HEK293T (cell line): ENCODE data around the gene SP6.
A peak's percentile ranks its signal among the peaks of the same experiment; 100 is the strongest.

Experiments
- CTCF ChIA-PET: fragments of 350-600 bp; formaldehyde crosslinking; extraction: SDS; loops from one replicate; lab custom pipeline; 2021; ENCODE audit warnings: antibody characterized with exemption, inconsistent platforms; lab: Yijun Ruan, JAX
- POLR2A ChIA-PET: fragments of 350-600 bp; formaldehyde crosslinking; extraction: SDS; loops from one replicate; lab custom pipeline; 2020; ENCODE audit warnings: antibody characterized with exemption, inconsistent platforms; lab: Yijun Ruan, JAX
- DNase-seq: peaks from one replicate; pipeline ENCODE4 v3.0.0; 2012; ENCODE audit warnings: mixed read lengths; ENCODE audit errors: extremely low spot score
- ARNT ChIP-seq: fragments of 450-650 bp; IDR thresholded peaks from 2 replicates; pipeline ENCODE4 v1.6.1; 2017; ENCODE audit warnings: mild to moderate bottlenecking
- BHLHE40 ChIP-seq: fragments of 450-650 bp; IDR thresholded peaks from 2 replicates; pipeline ENCODE4 v1.6.1; 2016; ENCODE audit warnings: mild to moderate bottlenecking, moderate library complexity, borderline replicate concordance
- CTBP1 ChIP-seq: fragments of 450-650 bp; IDR thresholded peaks from 2 replicates; pipeline ENCODE4 v1.6.1; 2016; ENCODE audit warnings: borderline replicate concordance
- ELF4 ChIP-seq: fragments of 450-650 bp; IDR thresholded peaks from 2 replicates; pipeline ENCODE4 v1.6.1; 2017; ENCODE audit warnings: antibody characterized with exemption
- FOXA1 ChIP-seq: fragments of 450-650 bp; IDR thresholded peaks from 2 replicates; pipeline ENCODE4 v1.6.1; 2016; ENCODE audit warnings: mild to moderate bottlenecking
- FOXK2 ChIP-seq: fragments of 450-650 bp; IDR thresholded peaks from 2 replicates; pipeline ENCODE4 v1.6.1; 2016; ENCODE audit warnings: mild to moderate bottlenecking
- FOXM1 ChIP-seq: fragments of 450-650 bp; IDR thresholded peaks from 2 replicates; pipeline ENCODE4 v1.6.1; 2017; ENCODE audit warnings: mild to moderate bottlenecking, borderline replicate concordance
- HDGF ChIP-seq: fragments of 450-650 bp; IDR thresholded peaks from 2 replicates; pipeline ENCODE4 v1.6.1; 2017; ENCODE audit warnings: antibody characterized with exemption, borderline replicate concordance
- L3MBTL2 ChIP-seq: fragments of 450-650 bp; conservative IDR thresholded peaks from 2 replicates; pipeline ENCODE4 v1.6.1; 2016; ENCODE audit warnings: mild to moderate bottlenecking
- LEF1 ChIP-seq: fragments of 450-650 bp; IDR thresholded peaks from 2 replicates; pipeline ENCODE4 v1.6.1; 2017; ENCODE audit warnings: mild to moderate bottlenecking, borderline replicate concordance
- NFRKB ChIP-seq: fragments of 450-650 bp; IDR thresholded peaks from 2 replicates; pipeline ENCODE4 v1.6.1; 2016; ENCODE audit warnings: mild to moderate bottlenecking, moderate library complexity
- SP1 ChIP-seq: fragments of 450-650 bp; IDR thresholded peaks from 2 replicates; pipeline ENCODE4 v1.6.1; 2017
- SUZ12 ChIP-seq: fragments of 450-650 bp; IDR thresholded peaks from 2 replicates; pipeline ENCODE4 v1.6.1; 2016; ENCODE audit warnings: mild to moderate bottlenecking
- TARDBP ChIP-seq: fragments of 450-650 bp; IDR thresholded peaks from 2 replicates; pipeline ENCODE4 v1.6.1; 2016
- ZNF384 ChIP-seq: fragments of 450-650 bp; IDR thresholded peaks from 2 replicates; pipeline ENCODE4 v1.6.1; 2016
- TF ChIP-seq, protein P1 (sequence below): fragments of 450-650 bp; IDR thresholded peaks from 2 replicates; pipeline ENCODE4 v1.6.1; 2016

The SP6 gene

DNA sequence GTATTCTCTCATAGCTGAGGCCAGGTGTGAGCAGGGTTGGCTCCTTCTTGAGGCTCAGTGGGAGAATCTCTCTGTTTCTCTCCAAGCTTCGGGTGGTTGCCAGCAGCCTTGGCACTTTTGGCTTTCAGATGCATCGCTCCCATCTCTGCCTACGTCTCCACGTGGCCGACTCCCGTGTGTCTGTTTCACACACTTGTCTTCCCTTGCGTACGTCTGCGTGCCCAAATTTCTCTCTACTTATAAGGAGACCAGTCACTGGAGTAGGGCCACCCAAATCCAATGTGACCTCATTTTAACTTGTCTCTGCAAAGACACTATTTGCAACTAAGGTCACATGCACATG lies 44.1 kb downstream of the SP6 start:
- ChIA-PET POLR2A (no interaction called here), CTCF (no interaction called here)
- DNase-seq = no peak
- TF ChIP-seq TARDBP = no peak
- TF ChIP-seq LEF1 = no peak
- TF ChIP-seq SUZ12 = no peak
- no peak for TF ChIP-seq FOXM1
- TF ChIP-seq FOXK2 = no peak

DNA sequence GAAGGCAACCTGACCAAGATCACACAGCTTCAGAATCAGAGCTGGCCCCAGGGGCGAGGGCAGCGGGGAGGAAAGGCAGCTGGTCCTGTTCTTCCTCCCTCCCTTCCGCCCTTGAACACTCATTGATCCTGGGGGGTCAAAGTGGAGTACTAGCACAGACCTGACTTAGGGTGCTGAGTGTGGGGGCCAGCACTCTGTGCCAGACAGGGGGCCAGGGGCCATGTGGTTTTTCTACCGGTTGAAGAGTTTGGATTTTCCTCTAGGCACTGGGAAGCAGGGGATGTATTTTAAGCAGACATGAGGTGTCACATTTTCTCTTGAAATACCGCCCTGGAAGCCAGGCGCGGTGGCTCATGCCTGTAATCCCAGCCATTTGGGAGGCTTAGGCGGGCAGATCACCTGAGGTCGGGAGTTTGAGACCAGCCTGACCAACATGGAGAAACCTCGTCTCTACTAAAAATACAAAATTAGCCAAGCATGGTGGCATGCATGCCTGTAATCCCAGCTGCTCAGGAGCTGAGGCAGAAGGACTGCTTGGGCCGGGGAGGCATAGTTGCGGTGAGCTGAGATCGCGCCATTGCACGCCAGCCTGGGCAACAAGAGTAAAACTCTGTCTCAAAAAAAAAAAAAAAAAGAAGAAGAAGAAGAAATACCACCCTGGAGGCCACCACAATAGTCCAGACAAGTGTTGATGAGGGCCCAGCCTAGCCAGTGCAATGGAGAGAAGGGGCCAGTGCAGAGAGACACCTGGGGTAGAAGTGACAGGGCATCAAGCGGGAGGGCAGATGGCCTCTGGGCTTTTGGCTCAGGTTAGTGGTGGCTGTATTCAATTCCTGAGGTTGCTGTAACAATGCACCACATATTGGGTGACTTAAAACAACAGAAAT lies 44.7 kb downstream of the SP6 start:
- DNase-seq = no peak
- TF ChIP-seq SUZ12 (no peak), HDGF (no peak), LEF1 (no peak), L3MBTL2 (no peak), FOXA1 (no peak), ELF4 (no peak), FOXM1 (no peak), FOXK2 (no peak), ARNT (no peak), CTBP1 (no peak)
- TF ChIP-seq, protein P1, sequence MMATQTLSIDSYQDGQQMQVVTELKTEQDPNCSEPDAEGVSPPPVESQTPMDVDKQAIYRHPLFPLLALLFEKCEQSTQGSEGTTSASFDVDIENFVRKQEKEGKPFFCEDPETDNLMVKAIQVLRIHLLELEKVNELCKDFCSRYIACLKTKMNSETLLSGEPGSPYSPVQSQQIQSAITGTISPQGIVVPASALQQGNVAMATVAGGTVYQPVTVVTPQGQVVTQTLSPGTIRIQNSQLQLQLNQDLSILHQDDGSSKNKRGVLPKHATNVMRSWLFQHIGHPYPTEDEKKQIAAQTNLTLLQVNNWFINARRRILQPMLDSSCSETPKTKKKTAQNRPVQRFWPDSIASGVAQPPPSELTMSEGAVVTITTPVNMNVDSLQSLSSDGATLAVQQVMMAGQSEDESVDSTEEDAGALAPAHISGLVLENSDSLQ = no peak
- ChIA-PET CTCF (no interaction called here), POLR2A (no interaction called here)

DNA sequence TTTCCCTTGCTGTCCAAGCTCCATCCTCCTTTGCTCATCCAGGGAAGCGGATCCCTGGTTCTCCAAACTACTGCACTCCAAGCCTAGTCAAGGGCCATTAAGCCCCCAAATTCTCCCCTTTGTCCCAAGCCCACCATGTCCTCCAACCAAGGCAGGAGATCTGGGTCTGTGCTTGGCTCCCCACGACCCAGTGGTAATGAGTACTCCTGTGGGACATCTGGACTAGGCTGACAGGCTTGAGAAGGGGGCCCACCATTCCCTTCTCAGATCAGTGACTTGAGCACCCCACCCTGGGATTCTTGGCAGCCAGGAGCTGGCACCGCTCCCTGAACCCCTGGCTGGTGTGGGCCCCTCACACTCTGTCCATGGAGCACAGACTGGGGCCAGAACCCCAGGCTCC lies 46.5 kb downstream of the SP6 start:
- ChIA-PET POLR2A (no interaction called here), CTCF (interaction anchor here (0.6 to 0.8 kb wide), 2 partner anchors 23 to 64 kb away, joined by 3 to 5 read pairs; no protein-coding TSS in a partner anchor)
- TF ChIP-seq TARDBP (no peak), ZNF384 (no peak)
- DNase-seq = no peak

DNA sequence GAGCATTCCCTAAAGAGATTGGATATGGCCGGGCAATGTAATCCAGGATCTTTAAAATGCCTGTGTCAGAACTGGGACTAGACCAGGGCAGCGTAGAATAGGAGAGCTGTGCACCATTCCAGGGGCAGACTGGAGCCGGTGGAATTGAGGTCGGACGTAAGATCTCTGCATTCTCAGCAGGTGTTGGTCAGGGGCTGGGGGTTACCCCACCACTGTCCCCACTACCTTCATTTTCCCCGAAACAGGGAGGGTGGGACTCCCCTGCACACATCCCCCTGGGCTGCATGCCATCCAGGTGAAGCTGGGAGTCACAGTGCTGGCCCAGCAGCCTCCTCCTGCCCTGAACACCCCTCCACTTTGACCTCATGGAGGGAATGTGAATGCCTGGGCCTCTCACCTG lies 47.2 kb downstream of the SP6 start:
- DNase-seq = no peak
- POLR2A ChIA-PET = no interaction called here
- CTCF ChIA-PET = interaction anchor here (0.6 kb wide), 1 partner anchor 63 kb away, joined by 5 read pairs; no protein-coding TSS in a partner anchor
- no peak for TF ChIP-seq FOXK2
- no peak for TF ChIP-seq BHLHE40
- TF ChIP-seq CTBP1 = no peak
- no peak for TF ChIP-seq ZNF384
- no peak for TF ChIP-seq FOXA1
- TF ChIP-seq ELF4 = no peak

DNA sequence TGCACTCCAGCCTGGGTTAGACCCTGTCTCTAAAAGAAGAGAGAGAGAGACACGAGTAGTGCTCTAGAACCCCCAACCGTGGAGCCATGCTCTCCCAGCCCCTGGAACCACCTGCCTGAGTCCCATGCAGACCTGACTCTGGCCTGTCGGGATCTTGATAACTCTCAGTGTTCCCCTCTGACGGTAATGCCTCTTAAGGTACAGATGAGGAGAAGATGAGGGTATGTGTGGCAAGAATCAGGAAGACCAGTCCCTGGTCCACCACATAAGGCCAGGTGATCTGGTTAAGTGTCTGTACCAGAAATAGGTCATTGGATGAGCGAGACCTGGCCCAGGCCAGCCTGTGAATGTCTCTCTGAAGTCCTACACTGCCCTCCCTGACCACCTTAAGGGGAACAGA lies 47.8 kb downstream of the SP6 start:
- ChIA-PET POLR2A (no interaction called here), CTCF (interaction anchor here (0.6 to 0.7 kb wide), 3 partner anchors 24 to 104 kb away, joined by 3 to 4 read pairs (median 3); no protein-coding TSS in a partner anchor)
- no peak for TF ChIP-seq L3MBTL2
- TF ChIP-seq BHLHE40 = no peak
- TF ChIP-seq LEF1 = no peak
- TF ChIP-seq SP1 = no peak
- TF ChIP-seq SUZ12 = no peak
- TF ChIP-seq FOXM1 = no peak
- TF ChIP-seq ELF4 = no peak
- no peak for TF ChIP-seq FOXK2
- TF ChIP-seq TARDBP = no peak
- no peak for TF ChIP-seq FOXA1
- no peak for TF ChIP-seq ZNF384
- TF ChIP-seq NFRKB = no peak
- no peak for TF ChIP-seq HDGF
- DNase-seq = no peak

DNA sequence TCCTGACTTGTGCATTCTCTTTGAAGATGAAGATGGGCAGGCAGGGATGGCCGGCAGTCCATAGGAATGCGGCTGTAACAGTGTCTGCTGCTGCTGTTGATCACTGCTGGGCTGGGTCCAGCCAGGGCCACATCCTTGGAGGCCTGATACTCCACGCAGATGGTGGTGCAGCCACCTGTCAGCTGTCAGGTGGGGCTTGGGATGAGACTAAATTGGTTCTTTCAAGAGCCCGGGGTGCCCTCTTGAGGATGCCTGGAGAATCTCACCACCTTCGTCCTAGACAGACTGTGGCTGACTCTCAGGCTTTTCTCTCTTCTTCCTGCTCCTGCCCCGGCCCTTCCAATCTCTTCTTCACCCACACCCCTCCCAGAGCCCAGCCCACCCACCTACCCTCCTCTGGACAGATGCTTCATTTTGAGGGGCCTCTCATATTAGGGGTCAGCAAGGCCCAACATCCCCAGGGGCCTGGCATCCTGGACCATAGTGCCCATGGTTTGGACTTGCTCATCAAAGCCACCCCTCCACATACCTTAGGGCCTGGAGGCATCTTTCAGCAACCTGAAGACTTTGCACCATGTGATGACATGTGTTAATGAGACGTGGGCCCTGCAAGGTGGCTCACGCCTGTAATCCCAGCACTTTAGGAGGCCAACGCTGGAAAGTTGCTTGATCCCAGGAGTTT lies 48.5 kb downstream of the SP6 start:
- ChIA-PET POLR2A (interaction anchor here (1.3 kb wide), 1 partner anchor 30 kb away, joined by 3 read pairs; no protein-coding TSS in a partner anchor), CTCF (interaction anchor here (0.7 to 1.0 kb wide), 2 partner anchors 10 to 103 kb away, joined by 3 to 4 read pairs; no protein-coding TSS in a partner anchor)
- peak; percentile 75 for DNase-seq
- TF ChIP-seq L3MBTL2 (no peak), ZNF384 (no peak), FOXM1 (no peak), LEF1 (no peak)
- TF ChIP-seq, protein P1 = 0 out of 2 replicates have a peak, but pooled peaks have one; percentile 31
